Adrenal gland (tissue), 5 donors: ENCODE data around the gene TXLNA.

ENCODE experiments used
- POLR2A ChIP-seq, 2 donors: fragments of 450-650 bp; IDR thresholded peaks; one replicate each; pipeline ENCODE4 v1.6.1; 2017; ENCODE audit warnings: antibody characterized with exemption in 2 of 2, mild to moderate bottlenecking in 2 of 2, moderate library complexity in 1 of 2
- TF ChIP-seq, protein P1 (sequence below), 6 experiments: fragments of 450-650 bp in 4 of 6; fragments of 200-600 bp in 2 of 6; sonication (generic) in 1 of 6; IDR thresholded peaks; 1 replicate in 5 of 6; 2 replicates in 1 of 6; pipeline versions ENCODE4 v1.5.1 to v1.8.0; 2016 to 2021; ENCODE audit warnings: antibody characterized with exemption in 6 of 6, mild to moderate bottlenecking in 2 of 6, moderate library complexity in 1 of 6
- donor health status: DM: no; HTN: no; CAD: no.

DNA sequence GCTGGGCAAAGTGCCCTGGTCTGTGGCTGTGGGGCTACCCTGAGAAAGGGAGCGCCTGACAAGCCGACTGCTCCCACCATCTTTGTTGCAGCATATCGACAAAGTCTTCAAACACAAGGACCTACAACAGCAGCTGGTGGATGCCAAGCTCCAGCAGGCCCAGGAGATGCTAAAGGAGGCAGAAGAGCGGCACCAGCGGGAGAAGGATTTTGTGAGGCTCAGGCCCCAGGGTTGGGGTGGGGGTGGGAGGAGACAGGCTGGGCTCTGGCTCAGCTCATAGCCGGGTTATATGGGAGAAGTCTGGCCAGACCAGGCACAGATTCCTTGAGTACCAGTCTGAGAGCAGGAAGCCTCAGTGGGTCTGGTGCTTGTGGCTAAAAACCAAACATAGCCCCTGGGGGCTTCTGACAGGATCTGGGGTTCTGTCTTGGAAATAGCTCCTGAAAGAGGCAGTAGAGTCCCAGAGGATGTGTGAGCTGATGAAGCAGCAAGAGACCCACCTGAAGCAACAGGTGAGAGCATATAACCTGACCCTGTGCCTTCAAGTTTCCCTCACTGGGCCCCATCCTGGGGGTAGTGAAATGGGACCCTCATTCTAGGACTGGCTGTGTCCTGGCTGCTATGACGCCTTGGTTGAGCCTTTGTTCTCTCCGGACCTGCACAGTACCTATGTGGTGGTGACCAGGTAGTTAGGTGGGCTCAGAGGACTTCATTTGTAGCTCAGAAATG is 12.9 kb downstream of the TXLNA start:
- TF ChIP-seq, protein P1, sequence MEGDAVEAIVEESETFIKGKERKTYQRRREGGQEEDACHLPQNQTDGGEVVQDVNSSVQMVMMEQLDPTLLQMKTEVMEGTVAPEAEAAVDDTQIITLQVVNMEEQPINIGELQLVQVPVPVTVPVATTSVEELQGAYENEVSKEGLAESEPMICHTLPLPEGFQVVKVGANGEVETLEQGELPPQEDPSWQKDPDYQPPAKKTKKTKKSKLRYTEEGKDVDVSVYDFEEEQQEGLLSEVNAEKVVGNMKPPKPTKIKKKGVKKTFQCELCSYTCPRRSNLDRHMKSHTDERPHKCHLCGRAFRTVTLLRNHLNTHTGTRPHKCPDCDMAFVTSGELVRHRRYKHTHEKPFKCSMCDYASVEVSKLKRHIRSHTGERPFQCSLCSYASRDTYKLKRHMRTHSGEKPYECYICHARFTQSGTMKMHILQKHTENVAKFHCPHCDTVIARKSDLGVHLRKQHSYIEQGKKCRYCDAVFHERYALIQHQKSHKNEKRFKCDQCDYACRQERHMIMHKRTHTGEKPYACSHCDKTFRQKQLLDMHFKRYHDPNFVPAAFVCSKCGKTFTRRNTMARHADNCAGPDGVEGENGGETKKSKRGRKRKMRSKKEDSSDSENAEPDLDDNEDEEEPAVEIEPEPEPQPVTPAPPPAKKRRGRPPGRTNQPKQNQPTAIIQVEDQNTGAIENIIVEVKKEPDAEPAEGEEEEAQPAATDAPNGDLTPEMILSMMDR (IDR thresholded peaks at IDR 0.05) = no peak
- TF ChIP-seq POLR2A (IDR thresholded peaks at IDR 0.05) = no peak
